Measurements from ENCODE around the gene CYB561D2.

The CYB561D2 gene

DNA sequence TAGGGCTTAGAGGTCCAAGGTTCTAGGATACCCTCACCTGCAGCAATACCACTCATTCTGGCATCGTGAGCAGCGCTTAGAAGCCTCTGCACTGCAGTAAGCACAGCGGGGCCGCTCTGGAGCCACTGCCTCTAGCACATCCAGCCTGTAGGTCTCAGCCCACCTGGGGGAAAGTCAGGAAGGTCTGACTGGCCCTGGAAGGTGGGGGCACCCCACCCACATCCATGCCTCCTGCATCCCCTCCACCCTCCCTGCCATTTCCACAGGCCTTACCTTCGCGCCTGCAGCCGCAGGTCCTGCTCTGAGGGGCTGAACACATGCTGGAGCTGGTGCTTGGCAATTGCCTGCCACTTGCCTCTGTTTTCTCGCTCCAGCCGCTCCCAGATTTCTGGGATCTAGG, 9.1 kb upstream of the CYB561D2 start:
- peaks cover 6% of the 10 kb centered on the region for H3K79me2 ChIP-seq (ENCODE audit: insufficient read depth, low read length)
- H3K9me2 ChIP-seq (replicated peaks; ENCODE audit: insufficient read depth, low read length): no peaks in the 10 kb centered on the region
- no peaks in the 10 kb centered on the region for H3K36me3 ChIP-seq (ENCODE audit: low read length)
- no peak overlapping the region for H3K4me3 ChIP-seq (ENCODE audit: insufficient read depth, low read length, poor library complexity, severe bottlenecking)
- H3K27me3 ChIP-seq (ENCODE audit: low read length): no peaks in the 10 kb centered on the region
- H3K4me2 ChIP-seq (ENCODE audit: low read depth, low read length, poor library complexity, severe bottlenecking): no peak overlapping the region
- no peaks in the 10 kb centered on the region for H4K20me1 ChIP-seq (ENCODE audit: low read depth, low read length)
- H3K9me3 ChIP-seq (ENCODE audit: insufficient read depth, low read length): no peaks in the 10 kb centered on the region
- H3K27ac ChIP-seq (ENCODE audit: low read depth, low read length): no peak overlapping the region
- TF ChIP-seq EZH2phosphoT487 (conservative IDR thresholded peaks at IDR 0.05; ENCODE audit: low read length) (no peak), CTCF (IDR thresholded peaks at IDR 0.05; ENCODE audit: insufficient read depth, low read length, poor library complexity, severe bottlenecking) (no peak)
- peaks cover 12% of the 10 kb centered on the region; the same call in 1 of the 2 replicates for H3F3A ChIP-seq (ENCODE audit: insufficient read depth)
- no peak overlapping the region for H3K9ac ChIP-seq (ENCODE audit: low read length)
- no peak overlapping the region for H2AFZ ChIP-seq (ENCODE audit: low read depth, low read length, severe bottlenecking)

DNA sequence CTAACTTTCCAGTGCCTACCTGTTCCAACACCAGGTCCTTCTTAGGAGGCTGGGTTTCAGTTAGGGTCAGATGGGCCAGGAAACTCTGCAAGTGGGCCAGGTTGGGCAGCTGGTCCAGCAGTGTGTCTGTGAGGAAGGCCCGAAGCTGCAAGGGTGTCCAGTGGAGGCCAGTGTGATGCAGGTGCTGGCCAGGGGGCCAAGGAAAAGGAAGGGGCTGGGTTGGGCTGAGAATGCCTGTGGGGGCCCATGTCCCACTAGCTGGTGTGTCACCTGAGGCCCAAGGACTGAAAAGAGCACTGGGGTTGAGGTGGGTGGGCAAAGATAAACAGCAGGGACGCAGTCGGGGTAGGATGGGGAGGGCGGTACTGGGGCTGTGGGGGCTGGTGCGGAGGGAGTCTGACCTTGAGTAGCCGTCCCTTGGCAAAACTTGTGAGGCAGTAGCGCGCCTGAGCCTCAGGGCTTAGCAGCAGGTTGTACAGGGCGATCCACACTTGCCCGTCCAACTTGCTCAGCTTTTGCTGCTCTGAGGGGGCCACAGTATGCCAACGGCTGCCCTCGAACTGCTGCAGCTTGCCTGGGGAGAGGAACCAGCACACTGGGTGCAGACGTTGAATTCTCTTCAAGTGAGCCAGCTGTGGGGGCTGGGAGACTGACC, 8.5 kb upstream of the CYB561D2 start:
- Histone ChIP-seq H3K79me2 (ENCODE audit: insufficient read depth, low read length) (peaks cover under 1% of the 10 kb centered on the region), H3K4me3 (ENCODE audit: insufficient read depth, low read length, poor library complexity, severe bottlenecking) (no peak overlapping the region), H3K9ac (ENCODE audit: low read length) (no peak overlapping the region), H3K36me3 (ENCODE audit: low read length) (no peaks in the 10 kb centered on the region), H4K20me1 (ENCODE audit: low read depth, low read length) (no peaks in the 10 kb centered on the region), H3K9me3 (ENCODE audit: insufficient read depth, low read length) (no peaks in the 10 kb centered on the region), H3F3A (ENCODE audit: insufficient read depth) (peaks cover 12% of the 10 kb centered on the region; the same call in 1 of the 2 replicates), H3K9me2 (replicated peaks; ENCODE audit: insufficient read depth, low read length) (no peaks in the 10 kb centered on the region), H3K27ac (ENCODE audit: low read depth, low read length) (no peak overlapping the region), H3K27me3 (ENCODE audit: low read length) (no peaks in the 10 kb centered on the region), H2AFZ (ENCODE audit: low read depth, low read length, severe bottlenecking) (no peak overlapping the region), H3K4me2 (ENCODE audit: low read depth, low read length, poor library complexity, severe bottlenecking) (no peak overlapping the region)
- TF ChIP-seq EZH2phosphoT487 (conservative IDR thresholded peaks at IDR 0.05; ENCODE audit: low read length): no peak

- Histone ChIP-seq H4K20me1 (ENCODE audit: low read depth, low read length) (no peaks in the 10 kb centered on the region), H3K9me3 (ENCODE audit: insufficient read depth, low read length) (no peaks in the 10 kb centered on the region), H3F3A (ENCODE audit: insufficient read depth) (peaks cover 11% of the 10 kb centered on the region; the same call in 1 of the 2 replicates), H3K4me3 (ENCODE audit: insufficient read depth, low read length, poor library complexity, severe bottlenecking) (no peak overlapping the region), H3K4me2 (ENCODE audit: low read depth, low read length, poor library complexity, severe bottlenecking) (no peak overlapping the region), H3K27me3 (ENCODE audit: low read length) (no peaks in the 10 kb centered on the region), H3K79me2 (ENCODE audit: insufficient read depth, low read length) (no peaks in the 10 kb centered on the region), H2AFZ (ENCODE audit: low read depth, low read length, severe bottlenecking) (no peak overlapping the region), H3K27ac (ENCODE audit: low read depth, low read length) (no peak overlapping the region), H3K9ac (ENCODE audit: low read length) (no peak overlapping the region), H3K36me3 (ENCODE audit: low read length) (no peaks in the 10 kb centered on the region), H3K9me2 (replicated peaks; ENCODE audit: insufficient read depth, low read length) (no peaks in the 10 kb centered on the region)
- TF ChIP-seq EZH2phosphoT487 (conservative IDR thresholded peaks at IDR 0.05; ENCODE audit: low read length) (no peak), CTCF (IDR thresholded peaks at IDR 0.05; ENCODE audit: insufficient read depth, low read length, poor library complexity, severe bottlenecking) (no peak)
Measured at GRCh38 chr3:50342813-50343633, 7.6 kb upstream of the CYB561D2 start.

Measured in SU-DHL-6 (cell line).